ENCODE results near the gene OR1J2.

DNA sequence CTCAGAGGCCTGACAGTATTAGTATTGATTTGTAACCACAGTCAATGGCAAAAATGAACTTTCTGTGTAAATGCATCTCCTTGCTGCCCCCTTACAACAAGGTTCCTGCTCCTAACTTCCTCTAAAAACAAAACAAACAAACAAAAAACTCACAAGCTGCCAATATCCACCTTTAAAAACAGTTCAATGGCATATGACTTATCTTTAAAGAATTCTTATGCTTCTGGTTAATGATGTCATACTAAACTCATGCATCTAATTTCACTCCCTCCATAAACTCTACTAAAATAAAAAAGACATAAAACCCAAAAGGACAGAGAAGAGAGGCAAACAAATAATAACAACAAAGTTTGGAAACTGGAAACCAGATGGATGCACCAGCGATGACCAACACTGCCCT lies 25.5 kb downstream of the OR1J2 start:
- TF ChIP-seq, protein P1, sequence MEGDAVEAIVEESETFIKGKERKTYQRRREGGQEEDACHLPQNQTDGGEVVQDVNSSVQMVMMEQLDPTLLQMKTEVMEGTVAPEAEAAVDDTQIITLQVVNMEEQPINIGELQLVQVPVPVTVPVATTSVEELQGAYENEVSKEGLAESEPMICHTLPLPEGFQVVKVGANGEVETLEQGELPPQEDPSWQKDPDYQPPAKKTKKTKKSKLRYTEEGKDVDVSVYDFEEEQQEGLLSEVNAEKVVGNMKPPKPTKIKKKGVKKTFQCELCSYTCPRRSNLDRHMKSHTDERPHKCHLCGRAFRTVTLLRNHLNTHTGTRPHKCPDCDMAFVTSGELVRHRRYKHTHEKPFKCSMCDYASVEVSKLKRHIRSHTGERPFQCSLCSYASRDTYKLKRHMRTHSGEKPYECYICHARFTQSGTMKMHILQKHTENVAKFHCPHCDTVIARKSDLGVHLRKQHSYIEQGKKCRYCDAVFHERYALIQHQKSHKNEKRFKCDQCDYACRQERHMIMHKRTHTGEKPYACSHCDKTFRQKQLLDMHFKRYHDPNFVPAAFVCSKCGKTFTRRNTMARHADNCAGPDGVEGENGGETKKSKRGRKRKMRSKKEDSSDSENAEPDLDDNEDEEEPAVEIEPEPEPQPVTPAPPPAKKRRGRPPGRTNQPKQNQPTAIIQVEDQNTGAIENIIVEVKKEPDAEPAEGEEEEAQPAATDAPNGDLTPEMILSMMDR (IDR thresholded peaks at IDR 0.05): no peak
- no peak for TF ChIP-seq EP300 (IDR thresholded peaks at IDR 0.05)
- TF ChIP-seq POLR2A (IDR thresholded peaks at IDR 0.05): no peak
